Measurements from ENCODE around the gene VIPR2.

The VIPR2 gene

GRCh38 chr7:159119851-159120539 lies 24.7 kb downstream of the VIPR2 start:
- no peak for DNase-seq (ENCODE audit: low spot score)

- DNase-seq (ENCODE audit: low spot score) = no peak
Observed at GRCh38 chr7:159119026-159119741, 25.5 kb downstream of the VIPR2 start.

- DNase-seq (ENCODE audit: low spot score) = no peak
Observed at GRCh38 chr7:159118623-159119022, 26.0 kb downstream of the VIPR2 start.

GRCh38 chr7:159118197-159118595 lies 26.5 kb downstream of the VIPR2 start:
- no peak for DNase-seq (ENCODE audit: low spot score)

GRCh38 chr7:159117366-159118196 lies 27.1 kb downstream of the VIPR2 start:
- no peak for DNase-seq (ENCODE audit: low spot score)

- no peak for DNase-seq (ENCODE audit: low spot score)
Observed at GRCh38 chr7:159116581-159117339, 27.9 kb downstream of the VIPR2 start.

GRCh38 chr7:159115601-159116501 lies 28.8 kb downstream of the VIPR2 start:
- DNase-seq (ENCODE audit: low spot score) = no peak

- no peak for DNase-seq (ENCODE audit: low spot score)
Observed at GRCh38 chr7:159114981-159115380, 29.7 kb downstream of the VIPR2 start.

GRCh38 chr7:159114096-159114495 lies 30.6 kb downstream of the VIPR2 start:
- no peak for DNase-seq (ENCODE audit: low spot score)

- no peak for DNase-seq (ENCODE audit: low spot score)
Observed at GRCh38 chr7:159113056-159113455, 31.6 kb downstream of the VIPR2 start.

- DNase-seq (ENCODE audit: low spot score) = no peak
Observed at GRCh38 chr7:159112136-159113011, 32.3 kb downstream of the VIPR2 start.

- DNase-seq (ENCODE audit: low spot score) = no peak
Observed at GRCh38 chr7:159109653-159110035, 35.0 kb downstream of the VIPR2 start.

- no peak for DNase-seq (ENCODE audit: low spot score)
Observed at GRCh38 chr7:159108941-159109652, 35.6 kb downstream of the VIPR2 start.

GRCh38 chr7:159108491-159108890 lies 36.2 kb downstream of the VIPR2 start:
- no peak for DNase-seq (ENCODE audit: low spot score)

- DNase-seq (ENCODE audit: low spot score) = no peak
Observed at GRCh38 chr7:159107161-159107892, 37.3 kb downstream of the VIPR2 start.

- DNase-seq (ENCODE audit: low spot score) = no peak
Observed at GRCh38 chr7:159105832-159106811, 38.5 kb downstream of the VIPR2 start.

- no peak for DNase-seq (ENCODE audit: low spot score)
Observed at GRCh38 chr7:159105066-159105780, 39.4 kb downstream of the VIPR2 start.
